Spleen (tissue), 7 donors: ENCODE measurements around the gene GNAI2.

Source experiments
- CTCF ChIP-seq, 11 experiments: fragments of 200-600 bp in 7 of 11; fragments of 450-650 bp in 4 of 11; sonication (generic) in 4 of 11; IDR thresholded peaks in 8 of 11; conservative IDR thresholded peaks in 3 of 11; 1 replicate in 7 of 11; 2 replicates in 4 of 11; pipeline versions ENCODE4 v1.4.0 to v1.8.0; 2016 to 2021; ENCODE audit warnings: antibody characterized with exemption in 11 of 11, inconsistent platforms in 4 of 11, mild to moderate bottlenecking in 1 of 11
- POLR2A ChIP-seq, 3 donors: fragments of 450-650 bp; IDR thresholded peaks; one replicate each; pipeline ENCODE4 v1.5.1; 2017; ENCODE audit warnings: antibody characterized with exemption in 3 of 3, mild to moderate bottlenecking in 1 of 3
- donor health status: DM: no; HTN: no; CAD: no; lungs with moderate emphysema.
- donor health status: DM: no; HTN: no; CAD: no.
- donor health status: DM: no; HTN: no; CAD: no.

DNA sequence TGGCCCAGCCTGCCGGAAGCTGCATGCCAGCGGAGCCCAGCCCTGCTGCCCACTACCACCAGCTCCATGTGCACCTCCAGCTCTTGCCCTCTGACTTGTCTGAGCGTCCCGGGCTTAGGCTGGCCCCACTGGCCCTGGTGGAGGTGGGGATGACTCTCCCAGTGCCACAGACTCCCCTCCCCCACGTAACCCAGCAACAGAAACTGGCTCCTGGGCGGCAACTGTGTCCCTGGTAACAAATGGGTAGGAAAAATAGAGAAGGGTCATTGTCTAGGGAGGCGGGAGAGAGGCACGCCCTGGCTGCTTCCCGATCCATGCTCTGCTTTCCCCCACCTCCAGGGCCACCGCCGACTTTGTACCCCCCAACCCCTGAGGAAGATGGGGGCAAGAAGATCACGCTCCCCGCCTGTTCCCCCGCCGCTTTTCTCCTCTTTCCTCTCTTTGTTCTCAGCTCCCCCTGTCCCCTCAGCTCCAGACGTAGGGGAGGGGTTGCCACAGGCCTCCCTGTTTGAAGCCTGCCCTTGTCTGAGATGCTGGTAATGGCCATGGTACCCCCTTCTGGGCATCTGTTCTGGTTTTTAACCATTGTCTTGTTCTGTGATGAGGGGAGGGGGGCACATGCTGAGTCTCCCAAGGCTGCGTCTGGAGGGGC, 22.2 kb downstream of the GNAI2 start:
- no peak for TF ChIP-seq CTCF (IDR thresholded peaks at IDR 0.05 in 8 of 11, conservative IDR thresholded peaks at IDR 0.05 in 3 of 11)
- TF ChIP-seq POLR2A (IDR thresholded peaks at IDR 0.05), result no peak
